GDM1 (cell line): ENCODE data around the gene RNF212.
"Not testable (repeated sequence)": the region's sequence is repeated elsewhere in the genome, so short reads cannot be mapped to it uniquely, and the experiment has no call there.

ENCODE experiments used
- DNase-seq: peaks from one replicate; lab custom pipeline; 2025; lab: John Stamatoyannopoulos, UW

RNF212 gene

GRCh38 chr4:1048773-1049590 is 64.4 kb downstream of the RNF212 start:
- no peak for DNase-seq

DNA sequence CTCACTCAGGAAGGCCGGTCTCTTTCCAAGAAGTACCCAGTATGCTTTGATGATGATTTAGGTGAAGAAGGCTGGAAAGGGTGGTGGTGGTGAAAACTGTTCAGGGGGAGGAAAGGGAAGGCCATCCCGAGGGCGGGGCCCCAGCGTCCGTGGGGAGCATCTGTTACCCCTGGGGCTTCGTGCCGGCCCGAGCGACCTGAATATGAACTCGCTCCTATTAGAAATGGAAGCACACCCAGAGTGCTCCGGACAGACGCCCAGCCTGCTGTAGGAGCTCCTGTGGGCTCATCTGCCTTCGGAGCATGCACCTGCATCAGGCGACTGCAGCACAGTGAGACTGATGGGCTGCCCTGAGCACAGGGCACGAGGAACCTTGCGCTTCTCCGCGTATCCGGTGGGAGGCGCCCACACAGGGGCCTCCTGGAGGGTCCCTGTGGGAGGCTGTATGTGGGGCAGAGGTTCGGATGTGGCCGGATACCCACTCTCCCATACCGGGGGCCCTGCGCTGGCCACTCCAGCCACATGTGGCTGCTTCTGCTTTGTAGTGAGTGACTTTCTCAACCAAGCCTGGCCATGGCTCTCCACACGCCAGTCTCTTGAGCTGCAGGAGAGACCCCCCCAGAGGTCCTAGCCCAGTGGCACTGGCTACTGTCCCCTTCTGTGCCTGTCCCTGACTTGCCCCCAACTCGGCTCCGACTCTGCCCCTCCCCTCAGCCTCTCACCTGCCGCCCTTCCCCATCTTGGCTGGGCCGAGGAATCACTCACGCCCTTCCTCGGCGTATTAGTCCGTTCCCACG is 65.2 kb downstream of the RNF212 start:
- DNase-seq, result no peak

GRCh38 chr4:1047106-1047975 is 66.0 kb downstream of the RNF212 start:
- no peak for DNase-seq

DNA sequence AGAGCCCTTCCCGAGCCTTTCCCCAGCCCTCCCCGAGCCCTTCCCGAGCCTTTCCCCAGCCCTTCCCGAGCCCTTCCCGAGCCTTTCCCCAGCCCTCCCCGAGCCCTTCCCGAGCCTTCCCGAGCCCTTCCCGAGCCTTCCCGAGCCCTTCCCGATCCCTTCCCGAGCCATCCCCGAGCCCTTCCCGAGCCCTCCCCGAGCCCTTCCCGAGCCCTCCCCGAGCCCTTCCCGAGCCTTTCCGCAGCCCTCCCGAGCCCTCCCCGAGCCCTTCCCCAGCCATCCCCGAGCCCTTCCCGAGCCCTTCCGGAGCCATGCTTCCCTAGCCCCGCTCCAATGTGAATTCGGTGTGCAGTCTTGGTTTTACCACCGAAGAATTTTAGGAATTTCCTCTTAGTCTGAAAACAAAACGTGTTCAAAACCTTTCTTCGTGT is 66.8 kb downstream of the RNF212 start:
- DNase-seq, result not testable (repeated sequence)

DNA sequence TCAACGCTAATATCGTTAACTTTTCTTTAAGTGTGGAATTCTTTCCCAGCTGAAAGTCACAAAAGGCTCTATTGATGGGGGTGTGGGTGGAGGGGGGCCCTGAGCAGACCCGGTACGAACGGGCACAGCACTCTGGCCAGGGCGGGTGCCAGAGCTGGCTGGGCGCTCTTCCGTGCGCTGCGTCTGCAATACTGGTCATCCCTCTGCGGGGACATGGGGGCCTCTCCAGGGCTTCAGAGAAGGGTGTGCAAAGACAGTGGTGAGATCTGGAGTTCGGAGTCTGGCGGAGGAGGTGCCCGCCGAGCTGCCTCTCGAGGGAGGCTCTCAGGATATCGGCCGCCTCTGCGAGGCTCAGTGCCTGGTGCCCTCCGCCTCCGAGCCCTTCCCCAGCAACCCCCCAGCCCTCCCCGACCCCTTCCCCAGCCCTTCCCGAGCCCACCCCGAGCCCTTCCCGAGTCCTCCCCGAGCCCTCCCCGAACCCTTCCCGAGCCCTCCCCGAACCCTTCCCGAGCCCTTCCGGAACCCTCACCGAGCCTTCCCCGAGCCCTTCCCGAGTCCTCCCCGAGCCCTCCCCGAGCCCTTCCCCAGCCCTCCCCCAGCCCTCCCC is 67.7 kb downstream of the RNF212 start:
- DNase-seq, result no peak

GRCh38 chr4:1045193-1045594 is 68.2 kb downstream of the RNF212 start:
- DNase-seq, result no peak

- DNase-seq, result no peak
These were observed 68.7 kb downstream of the RNF212 start for GRCh38 chr4:1044469-1045192.

DNA sequence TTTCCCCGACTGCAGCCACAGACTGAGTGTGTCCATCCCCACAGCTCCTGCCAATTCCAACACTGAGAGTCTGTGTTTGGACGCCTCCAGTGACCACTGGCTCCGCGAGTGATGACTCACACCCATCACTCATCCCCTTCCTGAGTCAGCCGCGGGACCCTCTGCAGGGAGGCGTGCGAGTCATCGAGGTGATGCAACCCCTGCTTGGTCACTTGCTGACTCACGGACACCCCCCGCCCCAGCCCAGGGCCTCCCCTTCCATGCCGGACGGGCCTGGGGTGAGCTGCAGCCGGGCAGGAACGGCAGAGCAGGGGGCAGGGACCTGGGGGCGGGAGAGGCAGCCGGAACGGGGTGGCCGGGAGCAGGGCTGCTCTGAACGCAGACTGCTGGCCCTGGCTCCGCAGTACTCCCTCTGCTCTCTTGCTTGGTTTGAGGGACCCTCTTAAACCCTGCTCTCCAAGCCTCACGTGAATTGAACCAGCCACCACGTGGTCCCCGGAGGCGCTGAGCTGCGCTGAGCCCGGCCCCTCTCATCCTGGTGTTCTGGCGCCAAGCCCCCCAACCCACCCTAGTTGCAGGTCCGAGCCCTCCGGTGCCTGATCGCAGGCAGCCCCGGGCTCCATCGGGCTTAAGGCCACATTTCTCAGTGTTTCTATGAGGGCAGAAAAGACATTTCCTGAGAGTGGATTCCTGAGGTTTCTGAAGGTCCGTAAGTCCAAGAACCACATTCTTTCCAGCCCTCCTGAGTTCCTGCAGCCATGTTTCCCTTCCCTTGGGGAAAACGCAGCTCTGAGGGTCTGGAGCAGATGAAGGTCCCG is 69.5 kb downstream of the RNF212 start:
- DNase-seq, result no peak

- no peak for DNase-seq
These were observed 70.2 kb downstream of the RNF212 start for GRCh38 chr4:1043162-1043561.

DNA sequence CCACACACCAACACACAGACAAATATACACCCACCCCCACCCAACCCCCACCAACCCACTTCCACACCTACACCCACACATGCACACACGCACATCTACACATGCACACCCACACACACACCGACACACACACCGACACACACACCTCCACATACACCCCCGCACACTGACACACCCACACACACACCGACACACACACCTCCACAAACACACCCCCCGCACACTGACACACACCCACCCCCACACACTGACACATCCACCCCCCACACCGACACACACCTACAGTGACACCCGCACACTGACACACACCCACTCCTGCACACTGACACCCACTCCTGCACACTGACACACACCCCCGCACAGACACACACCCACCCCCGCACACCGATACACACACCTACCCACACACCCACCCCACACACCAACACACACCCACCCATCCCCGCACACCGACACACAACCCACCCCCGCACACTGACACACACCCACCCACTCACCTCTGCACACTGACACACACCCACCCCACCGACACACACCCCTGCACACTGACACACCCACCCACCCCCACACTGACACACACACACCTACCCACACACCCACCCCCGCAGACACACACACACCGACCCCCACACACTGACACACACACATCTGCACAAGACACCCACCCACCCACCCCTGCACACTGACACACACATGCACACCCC is 70.9 kb downstream of the RNF212 start:
- DNase-seq, result no peak

GRCh38 chr4:1041936-1042330 is 71.4 kb downstream of the RNF212 start:
- DNase-seq, result no peak

DNA sequence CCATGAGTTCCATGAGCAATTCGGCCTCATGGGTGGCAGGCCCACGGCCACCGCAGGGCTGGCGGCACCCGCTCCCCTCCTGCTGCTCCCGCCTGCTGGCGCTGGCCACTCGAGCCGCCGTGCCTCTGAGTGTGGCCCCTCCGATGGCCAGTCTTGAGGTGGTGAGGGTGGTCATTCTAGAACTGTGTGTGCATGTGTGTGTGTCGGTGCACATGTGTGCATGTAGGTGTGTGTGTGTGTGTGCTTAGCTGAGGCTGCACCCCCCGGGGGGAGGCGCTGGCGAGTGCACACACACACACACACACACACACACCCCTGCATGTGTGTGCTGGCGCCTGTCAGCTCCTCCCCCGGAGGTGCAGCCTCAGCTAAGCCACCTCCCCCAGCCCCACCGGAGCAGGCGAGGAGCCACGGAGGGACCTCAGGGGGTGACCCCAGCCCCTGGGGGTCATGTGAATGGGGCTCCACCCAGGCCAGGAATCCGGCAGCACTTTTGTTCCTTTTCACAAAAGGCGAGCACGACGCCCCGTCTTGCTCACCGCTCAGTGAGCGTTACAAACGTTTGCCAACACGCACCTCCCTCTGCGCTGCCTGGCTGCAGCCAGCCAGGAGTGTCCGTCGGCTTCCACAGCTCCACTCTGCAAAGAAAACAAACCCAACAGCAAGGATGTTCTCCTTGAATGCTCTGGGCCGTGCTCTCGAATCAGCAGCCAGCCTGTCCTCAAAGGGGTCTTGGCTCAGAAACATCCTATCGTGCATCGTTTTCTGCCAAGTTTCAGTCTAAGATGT is 72.0 kb downstream of the RNF212 start:
- no peak for DNase-seq

DNA sequence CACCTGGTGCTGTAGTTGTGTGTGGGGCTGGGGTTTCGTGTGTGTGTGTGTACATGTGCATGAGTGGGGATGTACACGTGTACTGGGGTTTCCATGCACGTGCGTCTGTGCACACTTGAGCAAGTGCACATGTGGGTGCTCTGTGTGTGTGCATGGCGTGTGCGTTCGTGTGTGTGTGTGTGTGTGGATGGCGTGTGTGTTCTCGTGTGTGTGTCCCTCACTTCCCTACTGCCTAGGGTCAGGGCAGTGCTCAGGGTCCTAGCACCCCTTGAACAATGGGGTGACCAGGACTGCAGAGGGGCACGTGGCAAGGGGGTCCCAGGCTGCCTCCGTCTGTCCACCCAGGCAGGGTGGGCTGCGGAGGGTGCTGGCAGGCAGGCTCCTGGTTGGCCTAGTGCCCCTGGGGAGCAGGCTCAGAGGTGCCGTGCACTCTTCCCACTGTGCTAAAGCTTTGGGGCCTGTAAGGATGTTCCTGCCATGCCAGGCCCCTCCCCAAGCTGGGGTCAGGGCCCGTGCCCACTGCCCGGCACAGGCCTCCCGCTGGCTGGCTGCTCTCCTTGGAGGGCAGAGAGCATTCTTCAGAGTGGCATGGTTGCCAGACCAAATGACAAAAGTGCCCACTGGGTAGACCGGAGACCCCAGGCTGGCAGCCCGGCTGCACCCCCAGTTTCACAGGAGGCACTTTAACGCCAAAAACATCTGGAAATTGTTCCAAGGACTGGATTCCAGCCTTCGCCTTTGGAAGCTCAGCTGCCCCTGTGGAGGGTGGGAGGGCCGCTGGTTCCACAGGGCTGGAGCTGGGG is 72.8 kb downstream of the RNF212 start:
- DNase-seq, result no peak

- DNase-seq, result no peak
These were observed 73.6 kb downstream of the RNF212 start for GRCh38 chr4:1039493-1040343.

GRCh38 chr4:1038948-1039492 is 74.3 kb downstream of the RNF212 start:
- DNase-seq, result no peak

GRCh38 chr4:1036976-1037810 is 76.2 kb downstream of the RNF212 start:
- no peak for DNase-seq
